GM23338 (cell line): ENCODE data around the gene HLCS. TPM values are rescaled to one million over a fixed set of nuclear protein-coding genes. Genes with fewer than 3 reads are reported as not detected.

Experiments used
- ATAC-seq: fragments of 200-7000 bp; cut with Tn5 transposase; 3 replicates; pipeline ENCODE4 v1.9.1; 2020
- DNase-seq: peaks from one replicate; pipeline ENCODE4 v3.0.0-alpha.2; 2015; ENCODE audit warnings: low spot score
- H2AFZ ChIP-seq: fragments of 200-600 bp; sonication (generic); 2 replicates; pipeline ENCODE4 v1.8.0; 2016; ENCODE audit warnings: antibody characterized with exemption, mild to moderate bottlenecking, moderate library complexity
- H3F3A ChIP-seq: fragments of 200-600 bp; sonication (generic); replicated peaks from 2 replicates; pipeline ENCODE4 v1.8.0; 2017; ENCODE audit warnings: antibody characterized with exemption, mixed run types, low read depth
- H3K27ac ChIP-seq: fragments of 200-600 bp; sonication (generic); 2 replicates; pipeline ENCODE4 v1.6.1; 2016; ENCODE audit warnings: low read depth
- H3K27me3 ChIP-seq: fragments of 200-600 bp; sonication (generic); 2 replicates; pipeline ENCODE4 v1.8.0; 2016; ENCODE audit warnings: mild to moderate bottlenecking, mixed run types, moderate library complexity; ENCODE audit not compliant: insufficient read depth
- H3K36me3 ChIP-seq: fragments of 200-600 bp; sonication (generic); 2 replicates; pipeline ENCODE4 v1.8.0; 2016; ENCODE audit warnings: mild to moderate bottlenecking; ENCODE audit not compliant: insufficient read depth
- H3K4me1 ChIP-seq: fragments of 200-600 bp; sonication (generic); 2 replicates; pipeline ENCODE4 v1.8.0; 2016; ENCODE audit warnings: mild to moderate bottlenecking, moderate library complexity; ENCODE audit not compliant: insufficient read depth
- H3K4me2 ChIP-seq: fragments of 200-600 bp; sonication (generic); 2 replicates; pipeline ENCODE4 v1.7.1; 2017; ENCODE audit warnings: mixed run types
- H3K4me3 ChIP-seq: fragments of 200-600 bp; sonication (generic); 2 replicates; pipeline ENCODE4 v1.6.1; 2016; ENCODE audit warnings: mixed run types
- H3K79me2 ChIP-seq: fragments of 200-600 bp; sonication (generic); replicated peaks from 2 replicates; pipeline ENCODE4 v1.8.0; 2017; ENCODE audit warnings: mild to moderate bottlenecking; ENCODE audit not compliant: insufficient read depth
- H3K9me2 ChIP-seq: fragments of 200-600 bp; sonication (generic); 2 replicates; pipeline ENCODE4 v1.8.0; 2017; ENCODE audit not compliant: insufficient read depth
- H4K20me1 ChIP-seq: fragments of 200-600 bp; sonication (generic); replicated peaks from 2 replicates; pipeline ENCODE4 v1.8.0; 2017; ENCODE audit warnings: mild to moderate bottlenecking; ENCODE audit not compliant: insufficient read depth
- H3K27ac Mint-ChIP-seq: 2 replicates; pipeline ENCODE4 v1.8.0; 2020; ENCODE audit warnings: inconsistent platforms, mild to moderate bottlenecking, moderate library complexity, mixed read lengths
- H3K27me3 Mint-ChIP-seq: 3 replicates; pipeline ENCODE4 v1.8.0; 2022; ENCODE audit warnings: low read depth, mild to moderate bottlenecking, moderate library complexity, mixed read lengths, inconsistent platforms; ENCODE audit not compliant: insufficient read depth, poor library complexity
- H3K36me3 Mint-ChIP-seq: 3 replicates; pipeline ENCODE4 v1.8.0; 2021; ENCODE audit warnings: low read depth, mild to moderate bottlenecking, inconsistent platforms, moderate library complexity, mixed read lengths
- H3K4me1 Mint-ChIP-seq: 3 replicates; pipeline ENCODE4 v1.8.0; 2020; ENCODE audit warnings: mild to moderate bottlenecking, inconsistent platforms, mixed read lengths
- H3K4me3 Mint-ChIP-seq: 3 replicates; pipeline ENCODE4 v1.8.0; 2021; ENCODE audit warnings: moderate library complexity, mild to moderate bottlenecking, inconsistent platforms, mixed read lengths
- H3K9me3 Mint-ChIP-seq: 3 replicates; pipeline ENCODE4 v1.8.0; 2020; ENCODE audit warnings: moderate library complexity, mild to moderate bottlenecking, inconsistent platforms, mixed read lengths
- EZH2 ChIP-seq: fragments of 200-600 bp; sonication (generic); IDR thresholded peaks from one replicate; pipeline ENCODE4 v1.8.0; 2017; ENCODE audit warnings: antibody characterized with exemption, mild to moderate bottlenecking, low read depth; ENCODE audit not compliant: unreplicated experiment
- EZH2phosphoT487 ChIP-seq: fragments of 200-600 bp; sonication (generic); IDR thresholded peaks from one replicate; pipeline ENCODE4 v1.8.1; 2018; ENCODE audit warnings: antibody characterized with exemption; ENCODE audit not compliant: unreplicated experiment
- JUNB ChIP-seq: IDR thresholded peaks from one replicate; pipeline ENCODE4 v1.6.1; 2016; ENCODE audit warnings: antibody characterized with exemption; ENCODE audit not compliant: unreplicated experiment
- NANOG ChIP-seq: IDR thresholded peaks from 2 replicates; pipeline ENCODE4 v1.6.1; 2016; ENCODE audit warnings: antibody characterized with exemption, borderline replicate concordance
- POLR2AphosphoS5 ChIP-seq: IDR thresholded peaks from 2 replicates; pipeline ENCODE4 v1.6.1; 2016; ENCODE audit warnings: antibody characterized with exemption, low read depth
- REST ChIP-seq: IDR thresholded peaks from one replicate; pipeline ENCODE4 v1.6.1; 2018; ENCODE audit warnings: antibody characterized with exemption; ENCODE audit not compliant: unreplicated experiment
- ZNF462 ChIP-seq: fragments of 250-450 bp; sonication (Bioruptor Pico); IDR thresholded peaks from 2 replicates; pipeline ENCODE4 v1.5.0; 2020; ENCODE audit warnings: mild to moderate bottlenecking, moderate library complexity
- polyA plus RNA-seq: library from polyadenylated mRNA; unstranded; fragments of >200 nt; fragmentation: Nextera tagmentation; extraction: Ambion mirVana; gene quantifications from 2 replicates; pipeline ENCODE4 v1.2.1, GENCODE V29; 2016
- total RNA-seq: library from RNA; depleted of rRNA; stranded (reverse); fragments of >200 nt; shearing (Covaris generic); gene quantifications from 2 replicates; pipeline ENCODE4 v1.2.3, GENCODE V29; 2014

HLCS gene
- total and polyA plus RNA-seq, 2 experiments from 2014 or later: 6.1 to 14.7 TPM

- TF ChIP-seq EZH2phosphoT487: no peak
- H3K4me1 Mint-ChIP-seq: peaks cover 10% of the 10 kb centered on the region
- H3K27ac ChIP-seq: no peak overlapping the region
- H3F3A ChIP-seq: no peaks in the 10 kb centered on the region
- peaks cover 16% of the 10 kb centered on the region; the same call in 2 of the 3 replicates for H3K36me3 Mint-ChIP-seq
- no peaks in the 10 kb centered on the region for H3K79me2 ChIP-seq
- no peaks in the 10 kb centered on the region for H3K36me3 ChIP-seq
- DNase-seq: no peak
- H3K4me3 ChIP-seq: no peak overlapping the region
- no peak overlapping the region for H3K4me3 Mint-ChIP-seq
- 0 out of 2 replicates have a peak overlapping the region, but pooled peaks have one; percentile 2 for H3K27ac Mint-ChIP-seq
- no peak overlapping the region for H3K4me2 ChIP-seq
- H3K27me3 Mint-ChIP-seq: peaks cover 7% of the 10 kb centered on the region
- H3K4me1 ChIP-seq: peaks cover 11% of the 10 kb centered on the region; the same call in 1 of the 2 replicates
- ATAC-seq: peak; percentile 73
- H3K9me3 Mint-ChIP-seq: peaks cover 20% of the 10 kb centered on the region
- peaks cover 12% of the 10 kb centered on the region for H3K9me2 ChIP-seq
- H2AFZ ChIP-seq: no peak overlapping the region
- H4K20me1 ChIP-seq: no peaks in the 10 kb centered on the region
- no peaks in the 10 kb centered on the region for H3K27me3 ChIP-seq
Observed at GRCh38 chr21:36784947-36785346, 181.5 kb downstream of the HLCS start.

- Histone ChIP-seq H3K36me3 (no peaks in the 10 kb centered on the region), H3K4me1 (peaks cover 11% of the 10 kb centered on the region; the same call in 1 of the 2 replicates), H3K27ac (no peak overlapping the region), H3K4me2 (no peak overlapping the region), H4K20me1 (no peaks in the 10 kb centered on the region), H3K4me3 (no peak overlapping the region), H3K79me2 (no peaks in the 10 kb centered on the region), H2AFZ (no peak overlapping the region), H3K27me3 (no peaks in the 10 kb centered on the region), H3F3A (no peaks in the 10 kb centered on the region), H3K9me2 (peaks cover 12% of the 10 kb centered on the region)
- Mint-ChIP-seq H3K4me1 (peaks cover 10% of the 10 kb centered on the region), H3K4me3 (no peak overlapping the region), H3K27me3 (peaks cover 7% of the 10 kb centered on the region), H3K36me3 (peaks cover 19% of the 10 kb centered on the region; the same call in 2 of the 3 replicates), H3K9me3 (peaks cover 29% of the 10 kb centered on the region), H3K27ac (no peak overlapping the region)
- ATAC-seq: no peak
- TF ChIP-seq JUNB (no peak), REST (no peak), POLR2AphosphoS5 (no peak), EZH2 (no peak), EZH2phosphoT487 (no peak), NANOG (no peak), ZNF462 (no peak)
- DNase-seq: no peak
Observed at GRCh38 chr21:36783612-36784374, 182.7 kb downstream of the HLCS start.
